ENCODE results near the gene L3MBTL4.

Gene L3MBTL4

DNA sequence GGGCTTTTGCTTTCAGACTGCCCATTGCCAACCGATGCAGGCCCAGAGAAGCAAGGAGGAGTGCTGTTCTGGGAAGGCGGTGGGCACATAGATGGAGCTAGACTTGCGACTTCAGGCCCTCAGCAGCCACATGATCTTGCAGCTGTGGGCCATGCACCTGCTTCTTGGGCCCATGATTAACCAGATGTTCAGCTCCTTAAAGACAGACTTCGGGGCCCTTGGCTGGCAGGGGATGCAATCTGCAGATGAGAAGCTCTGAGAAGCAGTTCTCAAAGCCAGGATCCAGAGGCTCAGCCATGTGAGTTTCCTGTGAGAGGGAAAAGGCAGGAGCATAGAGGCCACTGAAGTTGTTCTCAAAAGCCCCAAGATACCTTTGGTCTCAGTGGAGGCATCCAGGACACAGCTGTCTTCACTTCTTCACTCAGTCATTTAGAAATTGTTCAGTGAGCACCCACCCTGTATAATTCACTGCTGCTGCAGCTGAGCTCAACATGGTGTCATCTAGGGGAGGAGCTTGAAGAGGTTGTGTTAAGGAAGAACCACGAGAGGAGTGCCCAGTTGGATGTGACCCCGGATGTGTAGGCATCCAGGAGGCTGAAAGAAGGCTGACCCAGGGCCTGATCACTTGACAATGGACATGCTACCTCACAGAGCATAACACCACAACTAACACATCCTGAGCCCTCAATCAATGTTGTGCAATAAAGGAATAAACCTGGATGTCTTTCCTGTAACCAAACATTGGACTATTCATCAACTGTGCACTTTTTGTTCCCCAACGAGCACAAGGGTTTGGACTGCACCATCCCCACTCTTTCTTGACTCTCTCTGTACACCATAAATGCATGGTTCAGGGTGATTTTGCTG is 474.7 kb downstream of the L3MBTL4 start:
- no peak overlapping the region for H3K4me3 ChIP-seq (replicated peaks; ENCODE audit: low read depth, low read length)
- DNase-seq (ENCODE audit: low read depth) = no peak
- no peak for TF ChIP-seq CTCF (IDR thresholded peaks at IDR 0.05; ENCODE audit: low read length, missing control alignments)

- no peak for TF ChIP-seq CTCF (IDR thresholded peaks at IDR 0.05; ENCODE audit: low read length, missing control alignments)
- DNase-seq (ENCODE audit: low read depth) = no peak
- H3K4me3 ChIP-seq (replicated peaks; ENCODE audit: low read depth, low read length) = no peak overlapping the region
These were observed 476.9 kb downstream of the L3MBTL4 start for GRCh38 chr18:5937795-5938194.

DNA sequence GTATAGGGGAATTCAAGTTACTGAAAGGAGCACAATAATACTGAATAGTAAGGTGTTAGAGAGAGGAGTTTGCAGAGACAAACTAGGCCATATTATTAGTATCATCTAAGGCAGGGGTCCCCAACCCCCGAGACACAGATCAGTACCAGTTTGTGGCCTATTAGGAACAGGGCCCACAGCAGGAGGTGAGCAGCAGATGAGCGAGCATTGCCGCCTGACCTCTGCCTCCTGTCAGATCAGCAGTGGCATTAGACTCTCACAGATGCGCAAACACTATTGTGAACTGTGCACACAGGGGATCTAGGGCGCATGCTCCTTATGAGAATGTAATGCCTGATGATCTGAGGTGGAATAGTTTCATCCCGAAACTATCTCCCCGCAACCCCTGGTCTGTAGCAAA is 477.6 kb downstream of the L3MBTL4 start:
- no peak for DNase-seq (ENCODE audit: low read depth)
- no peak for TF ChIP-seq CTCF (IDR thresholded peaks at IDR 0.05; ENCODE audit: low read length, missing control alignments)
- no peak overlapping the region for H3K4me3 ChIP-seq (replicated peaks; ENCODE audit: low read depth, low read length)

GRCh38 chr18:5930789-5931188 is 483.9 kb downstream of the L3MBTL4 start:
- no peak for TF ChIP-seq CTCF (IDR thresholded peaks at IDR 0.05; ENCODE audit: low read length, missing control alignments)
- no peak overlapping the region for H3K4me3 ChIP-seq (replicated peaks; ENCODE audit: low read depth, low read length)
- no peak for DNase-seq (ENCODE audit: low read depth)

DNA sequence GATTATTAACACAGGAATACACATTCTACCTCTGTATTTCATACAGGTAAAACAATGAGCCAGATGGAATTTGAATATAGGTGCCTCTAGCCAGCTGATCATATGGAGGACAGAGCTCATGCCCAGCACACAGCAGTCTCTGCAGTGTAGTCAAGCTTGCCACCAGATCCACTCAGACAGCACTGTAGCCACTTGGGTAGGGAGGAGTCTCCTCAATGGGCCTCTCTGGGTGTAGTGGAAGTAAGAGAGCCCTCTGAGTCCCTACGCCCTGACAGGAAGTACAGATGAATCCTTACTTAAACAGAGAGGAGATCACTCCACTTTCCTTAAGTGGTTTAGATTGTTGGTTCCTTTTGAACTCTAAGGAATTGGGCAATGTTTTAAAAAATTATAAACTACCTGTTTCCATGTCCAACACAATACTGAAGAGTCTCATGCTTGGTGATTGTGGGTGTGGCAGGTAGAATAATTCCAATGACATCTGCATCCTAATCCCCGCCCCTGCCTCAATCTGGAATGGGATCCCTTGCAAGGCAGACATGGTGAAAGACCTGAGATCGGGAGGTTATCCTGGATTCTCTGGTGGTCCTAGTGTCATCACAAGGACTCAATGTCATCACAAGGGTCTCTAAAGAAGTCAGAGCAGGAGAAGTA is 496.4 kb downstream of the L3MBTL4 start:
- DNase-seq (ENCODE audit: low read depth) = no peak
- no peak overlapping the region for H3K4me3 ChIP-seq (replicated peaks; ENCODE audit: low read depth, low read length)
- no peak for TF ChIP-seq CTCF (IDR thresholded peaks at IDR 0.05; ENCODE audit: low read length, missing control alignments)

GRCh38 chr18:5914951-5915350 is 499.8 kb downstream of the L3MBTL4 start:
- DNase-seq (ENCODE audit: low read depth) = no peak
- TF ChIP-seq CTCF (IDR thresholded peaks at IDR 0.05; ENCODE audit: low read length, missing control alignments) = no peak
- H3K4me3 ChIP-seq (replicated peaks; ENCODE audit: low read depth, low read length) = no peak overlapping the region
